GM18507 (cell line): ENCODE results near the gene MAMDC4.
A peak's percentile ranks its signal among the peaks of the same experiment; 100 is the strongest.
"Not testable (repeated sequence)": the region's sequence is repeated elsewhere in the genome, so short reads cannot be mapped to it uniquely, and the experiment has no call there.

Source experiments
- DNase-seq: peaks from one replicate; pipeline ENCODE4 v3.0.0; 2011; ENCODE audit warnings: low read depth; ENCODE audit not compliant: insufficient read length; ENCODE audit errors: extremely low spot score
- FAIRE-seq: peaks from 2 replicates; lab custom pipeline; 2011; peaks lifted over from hg19 to GRCh38; lab: Jason Lieb, UNC

The MAMDC4 gene

GRCh38 chr9:136851941-136852663 lies at the start of gene MAMDC4:
MAMDC4 (plus strand) TSS chr9:136852346; CDS start chr9:136852417, 71 bp downstream.
- DNase-seq (no peak), FAIRE-seq (no peak)

GRCh38 chr9:136803009-136803550 lies 49.1 kb upstream of the MAMDC4 start:
- FAIRE-seq, DNase-seq: not testable (repeated sequence)

- FAIRE-seq (no peak), DNase-seq (no peak)
Measured at GRCh38 chr9:136803551-136804508, 48.3 kb upstream of the MAMDC4 start.

- DNase-seq = no peak
- FAIRE-seq = no peak
Measured at GRCh38 chr9:136804509-136805206, 47.5 kb upstream of the MAMDC4 start.

- FAIRE-seq = no peak
Measured at GRCh38 chr9:136805207-136805740, 46.9 kb upstream of the MAMDC4 start.

GRCh38 chr9:136806067-136806466 lies 46.1 kb upstream of the MAMDC4 start:
- FAIRE-seq (no peak), DNase-seq (no peak)

More at GRCh38 chr9:136805207-136805740, 46.9 kb upstream of the MAMDC4 start:
- no peak for DNase-seq

GRCh38 chr9:136806631-136807201 lies 45.4 kb upstream of the MAMDC4 start:
- DNase-seq (no peak), FAIRE-seq (no peak)

- DNase-seq = peak; percentile 97
- FAIRE-seq = peak; percentile 72
Measured at GRCh38 chr9:136807281-136808074, 44.7 kb upstream of the MAMDC4 start, which contains the start of gene RABL6. RABL6 (plus strand) TSS chr9:136807948; CDS start chr9:136808197, 249 bp downstream.

- DNase-seq (no peak), FAIRE-seq (no peak)
Measured at GRCh38 chr9:136808075-136808805, 43.9 kb upstream of the MAMDC4 start.

GRCh38 chr9:136808806-136809158 lies 43.4 kb upstream of the MAMDC4 start:
- DNase-seq = no peak
- FAIRE-seq = no peak

GRCh38 chr9:136814725-136815421 lies 37.3 kb upstream of the MAMDC4 start:
- no peak for FAIRE-seq
- no peak for DNase-seq

GRCh38 chr9:136815422-136815782 lies 36.7 kb upstream of the MAMDC4 start:
- no peak for FAIRE-seq
- no peak for DNase-seq

GRCh38 chr9:136820971-136821825 lies 30.9 kb upstream of the MAMDC4 start:
- DNase-seq (no peak), FAIRE-seq (no peak)

- FAIRE-seq = no peak
- DNase-seq = no peak
Measured at GRCh38 chr9:136821826-136822544, 30.2 kb upstream of the MAMDC4 start.

GRCh38 chr9:136823136-136824046 lies 28.8 kb upstream of the MAMDC4 start:
- DNase-seq = no peak

More at GRCh38 chr9:136823136-136824046, 28.8 kb upstream of the MAMDC4 start:
- FAIRE-seq = no peak
